Measurements from ENCODE around the gene SYT12.

The SYT12 gene

DNA sequence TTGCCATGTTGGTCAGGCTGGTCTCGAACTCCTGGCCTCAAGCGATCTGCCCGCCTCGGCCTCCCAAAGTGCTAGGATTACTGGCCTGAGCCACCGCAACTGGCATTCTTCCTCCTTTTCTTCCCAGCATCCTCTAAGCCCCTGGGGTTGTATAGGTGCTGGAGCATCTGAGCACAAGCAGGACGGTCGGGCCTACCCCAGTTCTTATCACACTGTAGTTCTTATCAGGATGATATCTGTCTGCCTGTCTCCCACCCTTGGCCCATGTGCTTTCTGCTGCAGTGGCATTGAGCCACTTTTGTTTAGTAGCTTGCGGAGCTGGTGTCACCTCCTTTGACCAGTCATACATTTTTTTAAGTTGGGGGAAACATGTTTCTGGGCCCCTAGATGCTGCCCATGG, 35.6 kb downstream of the SYT12 start:
- no peak for DNase-seq

DNA sequence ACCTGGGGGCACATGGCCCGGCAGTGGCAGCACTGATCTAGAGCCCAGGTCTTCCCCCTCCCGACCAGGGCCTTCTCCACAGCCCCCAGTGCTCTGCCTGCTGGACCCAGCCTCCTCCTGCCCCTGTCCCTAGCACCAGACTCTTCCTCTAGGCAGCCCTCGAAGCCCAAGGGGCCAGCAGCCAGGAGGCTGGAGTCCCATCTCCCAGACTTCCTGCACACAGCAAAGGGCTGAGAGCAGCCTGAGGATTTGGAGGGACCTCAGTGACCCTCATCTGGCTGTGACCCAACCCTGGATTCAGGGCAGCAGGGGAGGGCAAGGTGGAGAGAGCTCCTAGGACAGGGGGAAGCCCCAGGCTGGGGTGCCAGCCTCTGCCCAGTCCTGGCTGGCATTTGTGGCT, 36.7 kb downstream of the SYT12 start:
- no peak for DNase-seq

DNA sequence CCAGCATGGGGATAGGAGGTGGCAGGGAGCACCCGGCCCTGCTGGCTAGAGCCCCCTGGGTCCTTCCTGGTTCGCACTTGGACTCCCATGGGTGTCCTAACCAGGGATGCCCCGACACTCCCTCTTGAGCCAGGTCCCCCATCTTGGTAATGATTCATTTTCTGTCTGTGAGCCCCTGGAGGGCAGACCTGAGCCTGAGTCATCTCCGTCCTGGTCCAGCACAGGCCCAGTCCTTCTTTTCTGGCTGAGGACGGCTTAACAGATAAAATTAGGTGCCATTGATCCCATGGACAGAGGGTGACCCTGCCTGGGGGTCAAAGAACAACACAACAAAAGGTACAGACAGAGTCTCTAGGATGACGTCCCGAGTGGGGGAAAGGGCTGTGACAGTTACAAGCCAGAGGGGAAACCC, 37.2 kb downstream of the SYT12 start:
- no peak for DNase-seq

DNA sequence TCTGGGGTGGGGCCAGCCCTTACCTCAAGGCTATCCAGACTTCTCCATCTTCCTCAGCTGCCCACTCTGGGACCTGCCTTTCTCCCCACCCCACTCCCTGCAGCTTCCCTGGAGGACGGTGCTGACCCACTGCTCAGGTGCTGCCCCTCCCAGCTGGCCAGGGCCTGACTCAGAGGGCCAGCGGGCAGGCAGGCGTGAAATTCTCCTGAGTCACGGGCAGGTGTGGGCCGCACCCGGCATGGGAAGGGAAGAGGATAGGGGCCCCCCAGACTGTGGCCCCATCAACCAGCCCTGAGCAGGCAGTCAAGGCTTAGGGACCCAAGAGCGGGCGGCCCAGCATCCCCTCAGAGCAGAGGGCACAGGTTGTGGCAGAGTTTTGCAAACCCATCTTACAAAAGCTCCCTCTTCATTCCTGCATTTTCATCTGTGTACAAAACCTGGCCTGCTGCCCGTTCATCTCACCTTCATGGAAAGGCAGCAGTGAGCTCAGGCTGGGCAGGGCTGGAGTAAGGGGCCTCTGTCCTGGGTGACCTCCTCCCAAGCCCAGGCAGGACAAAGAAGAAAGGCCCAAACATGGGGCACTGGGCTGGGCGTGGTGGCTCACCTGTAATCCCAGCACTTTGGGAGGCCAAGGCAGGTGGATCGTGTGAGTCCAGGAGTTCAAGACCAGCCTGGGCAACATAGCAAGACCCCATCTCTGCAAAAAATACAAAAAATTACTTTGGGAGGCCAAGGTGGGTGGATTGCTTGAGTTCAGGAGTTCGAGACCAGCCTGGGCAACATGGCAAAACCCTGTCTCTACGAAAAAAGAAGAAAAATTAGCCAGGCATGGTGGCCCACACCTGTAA, 39.8 kb downstream of the SYT12 start:
- no peak for DNase-seq

DNA sequence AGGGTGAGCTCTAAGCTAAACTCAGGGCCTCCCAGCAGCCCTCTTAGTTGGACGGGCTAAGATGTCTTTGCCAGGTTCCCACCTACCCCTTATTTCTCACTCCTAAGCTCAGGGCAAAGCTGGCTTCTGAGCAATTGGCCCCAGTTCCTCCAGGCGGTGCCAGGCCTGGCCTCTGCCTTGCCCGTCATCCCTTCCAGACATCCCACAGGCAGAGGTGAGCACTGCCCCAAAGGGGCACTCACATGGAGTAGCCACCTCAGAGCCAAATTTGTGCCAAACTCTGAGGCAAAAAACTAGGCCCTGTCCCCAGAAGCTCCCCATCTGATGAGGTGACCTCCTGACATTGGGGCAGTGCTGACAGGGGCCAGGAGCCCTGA, 43.4 kb downstream of the SYT12 start:
- no peak for DNase-seq

DNA sequence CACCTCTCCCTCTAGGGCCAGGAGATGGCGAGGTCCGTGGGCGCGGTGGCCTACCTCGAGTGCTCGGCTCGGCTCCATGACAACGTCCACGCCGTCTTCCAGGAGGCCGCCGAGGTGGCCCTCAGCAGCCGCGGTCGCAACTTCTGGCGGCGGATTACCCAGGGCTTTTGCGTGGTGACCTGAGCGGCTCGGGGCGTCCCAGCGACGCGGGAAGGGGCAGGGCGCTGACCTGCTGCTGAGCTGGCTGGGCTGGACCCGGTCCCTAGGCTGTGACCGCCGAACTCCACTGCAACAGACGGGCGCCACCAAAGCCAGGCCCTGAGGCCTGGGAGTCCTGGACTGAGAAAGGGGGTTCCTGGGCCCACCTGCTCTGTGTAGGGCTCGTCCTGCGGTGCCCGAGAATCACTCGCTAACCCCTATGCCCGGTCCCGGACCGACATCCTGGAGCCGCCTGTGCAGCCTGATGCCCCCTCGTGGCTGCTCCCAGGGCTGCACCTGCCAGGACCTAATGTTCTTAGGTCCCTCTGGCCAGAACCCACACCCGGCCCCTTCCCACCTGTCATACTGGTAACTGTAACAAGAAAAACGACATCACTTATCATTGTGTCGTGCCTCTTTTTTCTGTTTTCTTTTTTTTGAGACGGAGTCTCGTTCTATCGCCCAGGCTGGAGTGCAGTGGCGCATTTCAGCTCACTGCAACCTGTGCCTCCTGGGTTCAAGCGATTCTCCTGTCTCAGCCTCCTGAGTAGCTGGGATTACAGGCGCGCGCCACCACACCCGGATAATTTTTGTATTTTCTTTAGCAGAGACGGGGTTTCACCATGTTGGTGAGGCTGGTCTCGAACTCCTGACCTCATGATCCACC, 48.7 kb downstream of the SYT12 start:
- peak; percentile 70 for DNase-seq

DNA sequence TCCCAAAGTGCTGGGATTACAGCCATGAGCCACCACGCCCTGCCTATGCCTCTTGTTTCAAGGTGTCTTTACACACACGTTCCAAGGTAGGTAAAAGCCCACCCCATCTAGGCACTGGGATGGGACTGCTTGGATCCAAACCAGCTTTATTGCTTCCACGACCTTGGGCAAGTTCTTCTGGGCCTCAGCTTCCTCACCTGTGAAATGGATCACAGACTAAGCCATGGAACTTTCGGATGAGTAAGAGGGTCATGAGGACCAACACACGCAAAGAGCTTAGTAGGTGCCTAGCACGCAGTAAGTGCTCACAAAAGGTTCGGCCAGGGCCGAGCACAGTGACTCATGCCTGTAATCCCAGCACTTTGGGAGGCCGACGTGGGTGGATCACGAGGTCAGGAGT, 49.4 kb downstream of the SYT12 start:
- no peak for DNase-seq

DNA sequence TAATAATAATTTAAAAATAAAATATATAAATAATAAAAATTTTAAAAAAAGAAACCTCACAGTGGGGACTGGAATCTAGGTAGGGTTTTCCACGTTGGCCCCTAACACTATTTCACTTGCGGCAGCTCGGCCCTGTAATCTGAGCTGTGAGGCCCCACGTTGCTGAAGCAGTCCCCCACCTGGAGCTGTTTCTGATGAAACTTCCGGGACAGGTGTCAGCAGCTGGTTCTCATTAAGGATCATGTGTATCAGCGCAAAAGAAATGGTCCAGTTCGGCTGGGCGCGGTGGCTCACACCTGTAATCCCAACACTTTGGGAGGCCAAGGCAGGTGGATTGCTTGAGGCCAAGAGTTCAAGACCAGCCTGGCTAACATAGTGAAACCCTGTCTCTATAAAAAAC, 51.0 kb downstream of the SYT12 start:
- no peak for DNase-seq

DNA sequence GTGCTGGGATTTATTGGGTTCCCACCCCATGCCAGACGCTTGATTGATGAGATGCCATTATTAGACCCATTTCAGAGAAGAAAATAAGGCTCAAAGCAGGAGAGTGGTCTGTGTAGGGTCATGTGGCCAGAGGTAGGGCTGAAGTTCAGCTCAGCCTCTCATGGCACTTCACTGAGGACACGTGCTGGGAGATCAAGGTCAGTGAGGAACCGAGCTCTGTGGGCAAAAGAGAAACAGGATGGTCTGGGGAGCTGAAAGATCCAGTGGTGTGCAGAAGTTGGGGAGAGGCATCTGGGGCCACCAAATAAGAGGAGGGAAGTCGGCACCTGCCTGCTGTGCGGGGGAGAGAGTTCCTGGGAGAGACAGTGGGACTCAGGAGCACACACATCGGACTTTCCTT, 53.3 kb downstream of the SYT12 start:
- DNase-seq: no peak

DNA sequence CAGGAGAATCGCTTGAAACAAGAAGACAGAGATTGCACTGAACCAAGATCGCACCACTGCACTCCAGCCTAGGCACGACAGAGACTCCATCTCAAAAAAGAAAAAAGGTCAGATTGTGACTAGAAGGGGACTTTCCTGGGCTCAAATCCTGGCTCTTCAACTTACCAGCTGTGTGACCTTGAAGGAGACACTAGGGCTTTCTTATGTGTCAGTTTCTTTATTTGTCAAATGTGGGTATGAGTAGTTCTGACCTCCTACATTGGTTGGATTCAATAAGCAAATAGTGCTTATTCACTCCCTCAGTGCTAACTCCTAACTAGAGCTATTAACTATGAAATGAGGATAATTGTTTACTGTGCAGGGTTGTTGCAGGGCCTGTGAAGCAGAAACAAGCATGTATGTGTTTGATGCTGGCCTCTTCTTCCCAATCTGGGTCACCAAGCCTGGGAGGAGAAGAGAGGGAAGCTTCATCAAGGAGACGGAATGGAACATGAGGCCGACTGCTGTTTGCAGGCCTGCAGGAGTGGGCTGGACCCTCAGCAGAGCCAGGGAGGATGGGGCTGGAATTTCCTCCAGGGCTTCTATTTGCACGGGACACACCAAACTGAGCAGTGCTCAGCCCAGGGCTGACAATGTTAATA, 56.3 kb downstream of the SYT12 start:
- no peak for DNase-seq

DNA sequence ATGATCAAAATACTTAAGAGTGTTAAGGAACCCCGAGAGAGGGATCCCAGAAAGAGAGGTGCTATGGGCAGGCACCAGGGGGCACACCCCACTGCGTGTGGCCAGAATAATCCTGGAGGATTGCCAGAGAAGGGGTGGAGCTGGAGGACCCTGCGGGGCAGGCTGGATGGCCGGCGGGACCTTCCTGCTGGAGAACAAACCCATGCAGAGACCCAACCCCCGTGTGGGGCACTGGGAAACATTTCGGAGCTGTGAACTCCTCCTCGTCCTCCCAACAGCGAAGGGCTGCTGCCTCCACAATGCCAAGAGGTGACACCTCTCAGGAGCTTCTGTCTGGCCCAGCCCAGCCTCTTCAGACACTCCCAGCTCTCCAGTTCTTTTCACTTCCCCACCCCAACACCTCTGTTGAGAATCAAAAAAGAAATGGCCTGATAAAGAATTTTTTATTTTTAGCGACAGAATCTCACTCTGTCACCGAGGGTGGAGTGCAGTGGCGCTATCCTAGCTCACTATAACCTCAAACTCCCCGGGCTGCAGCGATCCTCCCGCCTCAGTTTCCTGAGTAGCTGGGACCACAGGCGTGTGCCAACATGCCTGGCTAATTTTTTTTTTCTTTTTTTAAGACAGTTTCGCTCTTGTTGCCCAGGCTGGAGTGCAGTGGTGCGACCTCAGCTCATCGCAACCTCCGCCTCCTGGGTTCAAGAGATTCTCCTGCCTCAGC, 59.3 kb downstream of the SYT12 start:
- no peak for DNase-seq

DNA sequence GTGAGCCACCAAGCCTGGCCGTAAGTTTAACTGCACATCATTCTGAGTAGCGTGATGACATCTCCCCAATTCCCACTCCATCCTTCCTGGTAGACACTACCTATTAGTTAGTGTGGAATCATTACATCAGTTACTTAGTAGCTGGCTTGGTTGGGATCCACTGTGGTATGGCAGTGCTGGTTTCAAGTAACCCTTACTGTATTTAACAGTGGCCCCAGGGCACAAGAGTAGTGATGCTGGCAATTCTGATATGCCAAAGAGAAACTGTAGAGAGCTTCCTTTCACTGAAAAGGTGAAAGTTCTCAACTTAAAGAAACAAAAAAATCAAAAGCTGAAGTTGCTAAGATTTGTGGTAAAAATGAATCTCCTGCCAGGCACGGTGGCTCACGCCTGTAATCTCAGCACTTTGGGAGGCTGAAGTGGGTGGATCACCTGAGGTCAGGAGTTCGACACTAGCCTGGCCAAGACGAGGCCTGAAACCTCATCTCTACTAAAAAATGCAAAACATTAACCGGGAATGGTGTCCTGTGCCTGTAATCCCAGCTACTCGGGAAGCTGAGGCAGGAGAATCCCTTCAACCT, 60.9 kb downstream of the SYT12 start:
- no peak for DNase-seq

DNA sequence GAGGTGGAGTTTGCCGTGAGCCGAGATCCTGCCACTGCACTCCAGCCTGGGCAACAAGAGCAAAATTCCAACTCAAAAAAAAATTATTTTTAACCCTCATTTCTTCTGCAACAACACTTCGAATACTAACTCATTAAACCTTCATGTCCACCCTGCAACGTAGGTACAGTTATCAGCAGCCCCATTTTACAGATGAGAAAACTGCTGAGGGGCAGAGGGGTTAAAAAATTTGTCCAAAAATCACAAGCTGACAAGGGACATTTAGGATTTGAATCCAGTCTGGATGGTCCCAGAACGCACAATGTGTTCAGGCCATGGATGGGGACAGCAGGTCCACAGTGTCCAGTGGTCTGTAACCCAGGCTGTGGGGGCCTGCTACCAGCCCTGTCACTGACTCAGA, 62.7 kb downstream of the SYT12 start:
- no peak for DNase-seq

DNA sequence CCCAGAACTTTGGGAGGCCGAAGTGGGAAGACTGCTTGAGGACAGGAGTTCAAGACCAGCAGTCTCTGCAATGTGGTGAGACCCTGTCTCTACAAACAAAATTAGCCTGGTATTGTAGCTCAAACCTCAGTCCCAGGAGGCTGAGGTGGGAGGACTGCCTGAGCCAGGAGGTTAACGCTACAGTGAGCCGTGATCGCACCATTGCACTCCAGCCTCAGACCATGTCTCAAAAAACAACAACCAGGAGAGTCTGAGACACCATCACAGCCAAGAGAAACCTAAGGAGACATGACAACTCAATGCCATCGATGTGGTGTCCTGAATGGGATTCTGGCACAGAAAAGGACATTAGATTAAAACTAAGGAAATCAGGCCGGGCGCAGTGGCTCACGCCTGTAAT, 67.8 kb downstream of the SYT12 start:
- DNase-seq: no peak

DNA sequence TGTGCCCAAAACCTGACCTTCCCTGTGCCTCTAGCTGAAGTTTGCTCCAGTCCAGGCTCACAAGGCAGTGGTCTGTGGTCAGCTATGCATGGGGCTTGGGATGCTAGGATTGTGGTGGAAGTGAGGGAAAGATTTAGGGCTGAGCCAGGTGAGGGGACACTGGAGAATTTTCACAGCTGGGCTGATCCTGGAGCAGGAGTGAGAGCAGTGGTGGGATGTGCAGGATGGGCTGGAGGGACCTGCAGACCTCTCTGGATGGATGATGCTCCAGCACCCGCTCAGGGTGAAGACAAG, 72.2 kb downstream of the SYT12 start:
- no peak for DNase-seq

DNA sequence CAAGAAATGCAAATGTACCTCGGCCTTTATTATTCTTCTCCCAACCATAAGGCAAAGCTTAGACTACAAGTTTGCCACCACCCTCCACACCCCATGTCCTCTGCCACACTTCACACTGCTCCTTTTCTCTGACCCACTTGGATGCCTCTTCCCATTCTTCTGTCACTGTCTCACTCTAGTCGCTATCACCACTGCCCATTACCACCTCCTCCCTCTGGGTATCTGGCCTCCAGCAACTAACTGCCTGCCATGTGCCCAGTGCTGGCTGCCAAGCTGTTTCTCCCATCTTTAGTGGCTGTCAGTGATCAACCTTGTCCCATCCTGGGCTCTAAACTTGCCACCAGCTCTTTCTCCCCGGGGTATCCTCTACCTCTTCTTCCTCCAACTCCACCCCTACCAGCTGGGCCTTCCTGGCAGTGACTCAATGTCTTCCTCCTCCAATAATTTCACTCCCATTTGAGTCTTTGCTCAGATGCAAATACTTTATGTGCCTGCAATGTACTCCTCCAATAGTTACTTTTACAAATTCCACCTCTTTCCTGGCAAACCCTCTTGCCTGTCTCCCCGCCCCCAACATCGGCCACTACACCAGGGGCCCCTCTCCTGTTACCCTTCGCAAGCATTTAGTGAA, 76.0 kb downstream of the SYT12 start:
- no peak for DNase-seq

DNA sequence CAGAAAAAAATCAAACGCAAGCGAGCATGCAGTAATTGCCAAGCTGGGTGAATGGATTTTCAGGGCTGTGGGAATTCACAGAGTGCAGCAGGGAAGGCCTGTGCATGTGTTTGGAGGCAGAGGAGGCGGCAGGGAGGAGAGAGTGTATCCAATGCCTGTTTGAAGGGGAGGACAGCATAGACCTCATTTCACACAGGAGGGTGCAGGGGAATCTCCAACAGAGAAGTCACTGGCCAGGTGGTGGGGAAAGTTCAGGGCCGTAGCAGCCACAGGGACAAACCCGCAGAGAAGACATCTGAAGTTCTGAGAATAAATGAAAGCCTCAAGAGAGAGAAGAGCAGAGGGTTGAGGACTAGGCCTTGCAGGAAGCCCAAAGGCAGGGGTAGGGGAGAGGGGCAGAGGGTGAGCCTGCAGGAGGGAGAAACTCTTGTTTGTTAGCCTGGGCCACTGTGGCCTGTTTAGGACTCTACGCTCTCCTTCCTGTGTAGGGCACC, 76.9 kb downstream of the SYT12 start:
- DNase-seq: no peak
